H9 (cell line): Measurements from ENCODE around the gene HCN1. TPM values are rescaled to one million over a fixed set of nuclear protein-coding genes. Genes with fewer than 3 reads are reported as not detected.

Experiments
- DNase-seq: peaks from one replicate; pipeline ENCODE4 v3.0.0-alpha.2; 2017
- H2AFZ ChIP-seq: one replicate; pipeline ENCODE4 v1.6.1; 2013; ENCODE audit warnings: mild to moderate bottlenecking, low read length, control low read depth, moderate library complexity
- H2AK5ac ChIP-seq: 2 replicates; pipeline ENCODE4 v1.6.1; 2013; ENCODE audit warnings: low read length, control low read depth, mixed read lengths; ENCODE audit not compliant: insufficient read length
- H2BK120ac ChIP-seq: one replicate; pipeline ENCODE4 v1.6.1; 2013; ENCODE audit warnings: low read depth, mild to moderate bottlenecking, low read length, control low read depth, inconsistent platforms; ENCODE audit not compliant: poor library complexity, severe bottlenecking
- H2BK12ac ChIP-seq: 2 replicates; pipeline ENCODE4 v1.6.1; 2013; ENCODE audit warnings: low read length, control low read depth, mixed read lengths, low read depth; ENCODE audit not compliant: insufficient read length
- H2BK15ac ChIP-seq: 2 replicates; pipeline ENCODE4 v1.6.1; 2013; ENCODE audit warnings: low read depth, low read length, control low read depth
- H2BK20ac ChIP-seq: one replicate; pipeline ENCODE4 v1.6.1; 2013; ENCODE audit warnings: low read depth, mild to moderate bottlenecking, low read length, control low read depth, inconsistent platforms; ENCODE audit not compliant: poor library complexity, severe bottlenecking
- H2BK5ac ChIP-seq: 2 replicates; pipeline ENCODE4 v1.6.1; 2013; ENCODE audit warnings: low read length, control low read depth, mixed read lengths; ENCODE audit not compliant: insufficient read length
- H3K14ac ChIP-seq: 2 replicates; pipeline ENCODE4 v1.6.1; 2013; ENCODE audit warnings: low read length, control low read depth; ENCODE audit not compliant: insufficient read depth
- H3K18ac ChIP-seq: 2 replicates; pipeline ENCODE4 v1.6.1; 2013; ENCODE audit warnings: low read depth, mild to moderate bottlenecking, mixed read lengths, low read length, control low read depth; ENCODE audit not compliant: insufficient read length
- H3K23ac ChIP-seq: 2 replicates; pipeline ENCODE4 v1.6.1; 2013; ENCODE audit warnings: low read length, control low read depth, mixed read lengths, low read depth; ENCODE audit not compliant: insufficient read length
- H3K23me2 ChIP-seq: 2 replicates; pipeline ENCODE4 v1.6.1; 2013; ENCODE audit warnings: low read depth, mild to moderate bottlenecking, mixed read lengths, low read length, control low read depth; ENCODE audit not compliant: insufficient read length, poor library complexity, severe bottlenecking
- H3K27ac ChIP-seq: 2 replicates; pipeline ENCODE4 v1.5.1; 2013; ENCODE audit warnings: low read length, control low read depth, mixed read lengths, low read depth; ENCODE audit not compliant: insufficient read length
- H3K27me3 ChIP-seq: 2 replicates; pipeline ENCODE4 v1.6.1; 2013; ENCODE audit warnings: low read length, control low read depth, inconsistent platforms; ENCODE audit not compliant: insufficient read depth
- H3K4ac ChIP-seq: 2 replicates; pipeline ENCODE4 v1.6.1; 2013; ENCODE audit warnings: low read depth, mild to moderate bottlenecking, control low read depth, inconsistent platforms, low read length, moderate library complexity
- H3K4me1 ChIP-seq: 2 replicates; pipeline ENCODE4 v1.6.1; 2013; ENCODE audit warnings: low read length, control low read depth, inconsistent platforms; ENCODE audit not compliant: insufficient read depth
- H3K4me2 ChIP-seq: 2 replicates; pipeline ENCODE4 v1.6.1; 2013; ENCODE audit warnings: low read length, control low read depth, mixed read lengths; ENCODE audit not compliant: insufficient read length, insufficient read depth
- H3K56ac ChIP-seq: 2 replicates; pipeline ENCODE4 v1.6.1; 2013; ENCODE audit warnings: low read depth, mild to moderate bottlenecking, mixed read lengths, low read length, control low read depth; ENCODE audit not compliant: insufficient read length
- H3K79me1 ChIP-seq: 2 replicates; pipeline ENCODE4 v1.6.1; 2013; ENCODE audit warnings: low read depth, mild to moderate bottlenecking, moderate library complexity, low read length, control low read depth, inconsistent platforms; ENCODE audit not compliant: insufficient read depth, poor library complexity, severe bottlenecking
- H3K79me2 ChIP-seq: 2 replicates; pipeline ENCODE4 v1.6.1; 2013; ENCODE audit warnings: low read length, control low read depth, inconsistent platforms; ENCODE audit not compliant: insufficient read depth
- H3K9ac ChIP-seq: 2 replicates; pipeline ENCODE4 v1.6.1; 2013; ENCODE audit warnings: low read length, control low read depth, mixed read lengths; ENCODE audit not compliant: insufficient read length; ENCODE audit errors: extremely low read depth
- H3K9me3 ChIP-seq: one replicate; pipeline ENCODE4 v1.6.1; 2013; ENCODE audit warnings: low read depth, low read length, inconsistent platforms; ENCODE audit not compliant: control insufficient read depth
- H3T11ph ChIP-seq: one replicate; pipeline ENCODE4 v1.6.1; 2013; ENCODE audit warnings: mild to moderate bottlenecking, low read length, control low read depth, inconsistent platforms
- H4K20me1 ChIP-seq: one replicate; pipeline ENCODE4 v1.6.1; 2013; ENCODE audit not compliant: control insufficient read depth, insufficient read length, insufficient read depth
- H4K5ac ChIP-seq: 2 replicates; pipeline ENCODE4 v1.6.1; 2013; ENCODE audit warnings: low read depth, mild to moderate bottlenecking, mixed read lengths, low read length, control low read depth; ENCODE audit not compliant: insufficient read length
- H4K8ac ChIP-seq: replicated peaks from 2 replicates; pipeline ENCODE4 v1.6.1; 2013; ENCODE audit warnings: low read length, control low read depth, mixed read lengths, low read depth; ENCODE audit not compliant: insufficient read length
- H4K91ac ChIP-seq: 2 replicates; pipeline ENCODE4 v1.6.1; 2013; ENCODE audit warnings: low read depth, mild to moderate bottlenecking, moderate library complexity, mixed read lengths, low read length, control low read depth; ENCODE audit not compliant: insufficient read length
- H3K27ac Mint-ChIP-seq, 3 experiments: 2 replicates in 2 of 3; 3 replicates in 1 of 3; pipeline ENCODE4 v1.8.0; 2020 to 2021; ENCODE audit warnings: mixed read lengths in 3 of 3, mild to moderate bottlenecking in 1 of 3, moderate library complexity in 1 of 3
- H3K27me3 Mint-ChIP-seq: 2 replicates; pipeline ENCODE4 v1.8.0; 2021; ENCODE audit warnings: low read depth, mild to moderate bottlenecking, moderate library complexity, mixed read lengths
- H3K36me3 Mint-ChIP-seq, 3 experiments: 2 replicates in 2 of 3; 3 replicates in 1 of 3; pipeline ENCODE4 v1.8.0; 2020 to 2021; ENCODE audit warnings: low read depth in 3 of 3, mixed read lengths in 3 of 3; ENCODE audit not compliant: insufficient read depth in 1 of 3
- H3K4me1 Mint-ChIP-seq, 2 experiments: 2 replicates each; pipeline ENCODE4 v1.8.0; 2020; ENCODE audit warnings: mixed read lengths in 2 of 2
- H3K4me3 Mint-ChIP-seq, 2 experiments: 2 replicates in 1 of 2; 3 replicates in 1 of 2; pipeline ENCODE4 v1.8.0; 2020 to 2021; ENCODE audit warnings: mild to moderate bottlenecking in 2 of 2, mixed read lengths in 2 of 2, moderate library complexity in 1 of 2
- H3K9me3 Mint-ChIP-seq, 2 experiments: 2 replicates in 1 of 2; 3 replicates in 1 of 2; pipeline ENCODE4 v1.8.0; 2020; ENCODE audit warnings: mild to moderate bottlenecking in 2 of 2, mixed read lengths in 2 of 2, moderate library complexity in 1 of 2
- WGBS: extraction: QIAGEN DNeasy Blood & Tissue Kit; methylation state at CpG from one replicate; pipeline ENCODE4 v1.1.7; 2013; ENCODE audit warnings: missing lambda C conversion rate, low lambda C conversion rate, mixed read lengths; ENCODE audit not compliant: insufficient read length; ENCODE audit errors: extremely low coverage; 5-methylcytosine and 5-hydroxymethylcytosine counted together
- total RNA-seq: library from RNA; stranded (reverse); gene quantifications from 2 replicates; pipeline ENCODE4 v1.2.1, GENCODE V29; 2021
- TF ChIP-seq, protein P1 (sequence below): fragments of 200-600 bp; sonication (generic); conservative IDR thresholded peaks from 3 replicates; pipeline ENCODE4 v1.8.0; 2021; ENCODE audit warnings: antibody characterized with exemption, mild to moderate bottlenecking

HCN1 gene
- total RNA-seq, 1 experiment from 2014 or later, result 4.6 TPM

- Mint-ChIP-seq H3K36me3 (peaks cover 9 to 32% (median 16%) of the 10 kb centered on the region in 3 experiments), H3K9me3 (peaks cover 19 to 34% of the 10 kb centered on the region in 2 experiments; a peak in 4 of 5 replicates)
Observed at GRCh38 chr5:45252978-45253377, 443.2 kb downstream of the HCN1 start.

More at GRCh38 chr5:45252978-45253377, 443.2 kb downstream of the HCN1 start:
- Histone ChIP-seq H3T11ph (no peak overlapping the region), H3K27me3 (no peaks in the 10 kb centered on the region), H3K4me2 (no peak overlapping the region), H4K20me1 (no peaks in the 10 kb centered on the region), H3K56ac (no peak overlapping the region), H4K5ac (no peak overlapping the region), H2AFZ (no peak overlapping the region), H3K27ac (no peak overlapping the region), H3K18ac (no peak overlapping the region), H3K14ac (no peak overlapping the region), H3K9ac (no peak overlapping the region), H2BK12ac (no peak overlapping the region), H3K4me1 (no peaks in the 10 kb centered on the region; the same call in 1 of the 2 replicates), H2AK5ac (no peak overlapping the region), H3K79me2 (no peaks in the 10 kb centered on the region), H2BK5ac (no peak overlapping the region), H3K23ac (no peak overlapping the region), H3K4ac (no peak overlapping the region), H2BK20ac (no peak overlapping the region), H3K23me2 (no peaks in the 10 kb centered on the region), H3K9me3 (no peaks in the 10 kb centered on the region), H2BK120ac (no peak overlapping the region), H4K91ac (no peak overlapping the region), H4K8ac (no peak overlapping the region), H3K79me1 (no peaks in the 10 kb centered on the region), H2BK15ac (no peak overlapping the region)
- Mint-ChIP-seq H3K4me3 (no peak overlapping the region; a peak in 1 of 5 replicates), H3K27ac (no peak overlapping the region), H3K27me3 (no peaks in the 10 kb centered on the region), H3K4me1 (peaks cover 3 to 5% of the 10 kb centered on the region in 2 experiments; a peak in 3 of 4 replicates)
- DNase-seq, result no peak
- TF ChIP-seq, protein P1, sequence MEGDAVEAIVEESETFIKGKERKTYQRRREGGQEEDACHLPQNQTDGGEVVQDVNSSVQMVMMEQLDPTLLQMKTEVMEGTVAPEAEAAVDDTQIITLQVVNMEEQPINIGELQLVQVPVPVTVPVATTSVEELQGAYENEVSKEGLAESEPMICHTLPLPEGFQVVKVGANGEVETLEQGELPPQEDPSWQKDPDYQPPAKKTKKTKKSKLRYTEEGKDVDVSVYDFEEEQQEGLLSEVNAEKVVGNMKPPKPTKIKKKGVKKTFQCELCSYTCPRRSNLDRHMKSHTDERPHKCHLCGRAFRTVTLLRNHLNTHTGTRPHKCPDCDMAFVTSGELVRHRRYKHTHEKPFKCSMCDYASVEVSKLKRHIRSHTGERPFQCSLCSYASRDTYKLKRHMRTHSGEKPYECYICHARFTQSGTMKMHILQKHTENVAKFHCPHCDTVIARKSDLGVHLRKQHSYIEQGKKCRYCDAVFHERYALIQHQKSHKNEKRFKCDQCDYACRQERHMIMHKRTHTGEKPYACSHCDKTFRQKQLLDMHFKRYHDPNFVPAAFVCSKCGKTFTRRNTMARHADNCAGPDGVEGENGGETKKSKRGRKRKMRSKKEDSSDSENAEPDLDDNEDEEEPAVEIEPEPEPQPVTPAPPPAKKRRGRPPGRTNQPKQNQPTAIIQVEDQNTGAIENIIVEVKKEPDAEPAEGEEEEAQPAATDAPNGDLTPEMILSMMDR, result no peak
- WGBS, result no CpG with 5 or more reads among the region's 1 CpG
